ENCODE results near the gene IZUMO2. TPM values are rescaled to one million over a fixed set of nuclear protein-coding genes. Genes with fewer than 3 reads are reported as not detected.
A peak's percentile ranks its signal among the peaks of the same experiment; 100 is the strongest.

Gene IZUMO2
- total and polyA plus RNA-seq, 2 donors (not counting 1 experiment from before 2014, with no cell fraction given), result not detected

- Mint-ChIP-seq H3K4me3 (no peak overlapping the region), H3K9me3 (ENCODE audit: insufficient read depth) (no peaks in the 10 kb centered on the region), H3K4me1 (peaks cover 2% of the 10 kb centered on the region), H3K27ac (no peak overlapping the region), H3K27me3 (peaks cover 46% of the 10 kb centered on the region)
- H3K79me2 ChIP-seq (ENCODE audit: control insufficient read depth, insufficient read depth, low read length), result no peaks in the 10 kb centered on the region
- 9% methylated on average over 47 of the region's 49 CpGs for WGBS (ENCODE audit: insufficient coverage)
- ChIA-PET POLR2A (no interaction called here), CTCF (no interaction called here)
- H3K9ac ChIP-seq (ENCODE audit: low read length), result no peak overlapping the region
- TF ChIP-seq CTCF (IDR thresholded peaks at IDR 0.05) (no peak), EZH2 (IDR thresholded peaks at IDR 0.05; ENCODE audit: borderline replicate concordance, insufficient read depth, low read depth, low read length, poor library complexity, severe bottlenecking) (no peak)
- H3K27me3 ChIP-seq (replicated peaks in 1 of 4; ENCODE audit: control extremely low read depth in 1 of 4, control insufficient read depth in 3 of 4, insufficient read depth in 4 of 4, low read length in 3 of 4), result peaks cover 0 to 67% (median 22%) of the 10 kb centered on the region in 4 experiments
- ATAC-seq (ENCODE audit: low read depth) (no peak), DNase-seq (peak; percentile 49)
- no peaks in the 10 kb centered on the region for H3K36me3 ChIP-seq (replicated peaks in 1 of 2; ENCODE audit: control extremely low read depth in 1 of 2, control insufficient read depth in 1 of 2, extremely low read depth in 1 of 2, insufficient read depth in 2 of 2, low read length in 1 of 2)
- H2AFZ ChIP-seq (ENCODE audit: insufficient read depth, low read depth, low read length, poor library complexity, severe bottlenecking), result no peak overlapping the region
- no peaks in the 10 kb centered on the region for H4K20me1 ChIP-seq (ENCODE audit: control insufficient read depth, insufficient read depth, low read length, poor library complexity, severe bottlenecking)
- H3K27ac ChIP-seq (ENCODE audit: low read length in 2 of 2), result no peak overlapping the region
- peaks cover 0 to 28% (median 0%) of the 10 kb centered on the region in 3 donors for H3K9me3 ChIP-seq (ENCODE audit: control extremely low read depth in 1 of 3, control insufficient read depth in 2 of 3, insufficient read depth in 1 of 3, low read length in 2 of 3)
- peaks cover 2 to 20% of the 10 kb centered on the region in 2 donors for H3K4me1 ChIP-seq (ENCODE audit: control insufficient read depth in 2 of 2, insufficient read depth in 2 of 2, low read length in 2 of 2)
- peak overlapping the region; percentile 30 for H3K4me2 ChIP-seq (replicated peaks; ENCODE audit: low read depth, low read length, poor library complexity, severe bottlenecking)
- no peak overlapping the region for H3K4me3 ChIP-seq (ENCODE audit: control extremely low read depth in 1 of 5, extremely low read depth in 1 of 5, insufficient read depth in 1 of 5, low read depth in 2 of 5, low read length in 4 of 5)
- intact Hi-C loops (cut with micrococcal nuclease), result no loop called here
Observed at GRCh38 chr19:50204811-50205675, 42.0 kb upstream of the IZUMO2 start.

- intact Hi-C loops (cut with micrococcal nuclease), result no loop called here
- CTCF ChIA-PET, result no interaction called here
- Mint-ChIP-seq H3K27ac (no peak overlapping the region), H3K4me3 (no peak overlapping the region), H3K4me1 (peaks cover 2% of the 10 kb centered on the region), H3K9me3 (ENCODE audit: insufficient read depth) (no peaks in the 10 kb centered on the region), H3K27me3 (peaks cover 48% of the 10 kb centered on the region)
- Histone ChIP-seq H3K9me3 (ENCODE audit: control extremely low read depth in 1 of 3, control insufficient read depth in 2 of 3, insufficient read depth in 1 of 3, low read length in 2 of 3) (peaks cover 0 to 32% (median 0%) of the 10 kb centered on the region in 3 donors), H4K20me1 (ENCODE audit: control insufficient read depth, insufficient read depth, low read length, poor library complexity, severe bottlenecking) (no peaks in the 10 kb centered on the region), H3K27me3 (replicated peaks in 1 of 4; ENCODE audit: control extremely low read depth in 1 of 4, control insufficient read depth in 3 of 4, insufficient read depth in 4 of 4, low read length in 3 of 4) (peaks cover 0 to 72% (median 24%) of the 10 kb centered on the region in 4 experiments), H3K4me1 (ENCODE audit: control insufficient read depth in 2 of 2, insufficient read depth in 2 of 2, low read length in 2 of 2) (peaks cover 2 to 20% of the 10 kb centered on the region in 2 donors), H2AFZ (ENCODE audit: insufficient read depth, low read depth, low read length, poor library complexity, severe bottlenecking) (no peak overlapping the region), H3K79me2 (ENCODE audit: control insufficient read depth, insufficient read depth, low read length) (no peaks in the 10 kb centered on the region), H3K36me3 (replicated peaks in 1 of 2; ENCODE audit: control extremely low read depth in 1 of 2, control insufficient read depth in 1 of 2, extremely low read depth in 1 of 2, insufficient read depth in 2 of 2, low read length in 1 of 2) (no peaks in the 10 kb centered on the region), H3K4me2 (replicated peaks; ENCODE audit: low read depth, low read length, poor library complexity, severe bottlenecking) (no peak overlapping the region), H3K9ac (ENCODE audit: low read length) (no peak overlapping the region), H3K4me3 (ENCODE audit: control extremely low read depth in 1 of 5, extremely low read depth in 1 of 5, insufficient read depth in 1 of 5, low read depth in 2 of 5, low read length in 4 of 5) (no peak overlapping the region), H3K27ac (ENCODE audit: low read length in 2 of 2) (no peak overlapping the region)
- ATAC-seq (ENCODE audit: low read depth) (no peak), DNase-seq (no peak)
- TF ChIP-seq EZH2 (IDR thresholded peaks at IDR 0.05; ENCODE audit: borderline replicate concordance, insufficient read depth, low read depth, low read length, poor library complexity, severe bottlenecking) (no peak), CTCF (IDR thresholded peaks at IDR 0.05) (no peak)
- WGBS (ENCODE audit: insufficient coverage), result 93% methylated on average over 3 of the region's 7 CpGs
- POLR2A ChIA-PET, result no interaction called here
Observed at GRCh38 chr19:50204081-50204428, 41.0 kb upstream of the IZUMO2 start.
